ENCODE results near the gene PURA.

The PURA gene

GRCh38 chr5:140166911-140167310, 53.0 kb downstream of the PURA start:
- DNase-seq (ENCODE audit: low read depth) = no peak
- no peak overlapping the region for H3K4me3 ChIP-seq (ENCODE audit: low read depth, low read length)
- TF ChIP-seq CTCF (conservative IDR thresholded peaks at IDR 0.05; ENCODE audit: low read depth, low read length) = no peak

GRCh38 chr5:140168371-140168770, 54.5 kb downstream of the PURA start:
- H3K4me3 ChIP-seq (ENCODE audit: low read depth, low read length) = no peak overlapping the region
- no peak for TF ChIP-seq CTCF (conservative IDR thresholded peaks at IDR 0.05; ENCODE audit: low read depth, low read length)
- no peak for DNase-seq (ENCODE audit: low read depth)

GRCh38 chr5:140169410-140169809, 55.5 kb downstream of the PURA start:
- no peak overlapping the region for H3K4me3 ChIP-seq (ENCODE audit: low read depth, low read length)
- DNase-seq (ENCODE audit: low read depth) = peak; percentile 58
- TF ChIP-seq CTCF (conservative IDR thresholded peaks at IDR 0.05; ENCODE audit: low read depth, low read length) = peak; percentile 32

GRCh38 chr5:140172483-140172882, 58.6 kb downstream of the PURA start:
- no peak for TF ChIP-seq CTCF (conservative IDR thresholded peaks at IDR 0.05; ENCODE audit: low read depth, low read length)
- DNase-seq (ENCODE audit: low read depth) = no peak
- H3K4me3 ChIP-seq (ENCODE audit: low read depth, low read length) = no peak overlapping the region

GRCh38 chr5:140174014-140174413, 60.1 kb downstream of the PURA start:
- no peak overlapping the region for H3K4me3 ChIP-seq (ENCODE audit: low read depth, low read length)
- no peak for TF ChIP-seq CTCF (conservative IDR thresholded peaks at IDR 0.05; ENCODE audit: low read depth, low read length)
- DNase-seq (ENCODE audit: low read depth) = no peak

GRCh38 chr5:140174465-140175366, 60.8 kb downstream of the PURA start, which contains the start of gene CYSTM1:
TSS of gene CYSTM1 (plus strand) at chr5:140175188. CDS start at chr5:140194466, 19,278 bp downstream.
- peak; percentile 96 for DNase-seq (ENCODE audit: low read depth)
- peak within 1 kb of the TSS; percentile 88 for H3K4me3 ChIP-seq (ENCODE audit: low read depth, low read length)
- no peak for TF ChIP-seq CTCF (conservative IDR thresholded peaks at IDR 0.05; ENCODE audit: low read depth, low read length)
